ENCODE data around the gene PIK3AP1. TPM values are rescaled to one million over a fixed set of nuclear protein-coding genes. Genes with fewer than 3 reads are reported as not detected.

Gene PIK3AP1
- total RNA-seq, 2 donors from 2014 or later: 1.3 to 5.2 TPM

DNA sequence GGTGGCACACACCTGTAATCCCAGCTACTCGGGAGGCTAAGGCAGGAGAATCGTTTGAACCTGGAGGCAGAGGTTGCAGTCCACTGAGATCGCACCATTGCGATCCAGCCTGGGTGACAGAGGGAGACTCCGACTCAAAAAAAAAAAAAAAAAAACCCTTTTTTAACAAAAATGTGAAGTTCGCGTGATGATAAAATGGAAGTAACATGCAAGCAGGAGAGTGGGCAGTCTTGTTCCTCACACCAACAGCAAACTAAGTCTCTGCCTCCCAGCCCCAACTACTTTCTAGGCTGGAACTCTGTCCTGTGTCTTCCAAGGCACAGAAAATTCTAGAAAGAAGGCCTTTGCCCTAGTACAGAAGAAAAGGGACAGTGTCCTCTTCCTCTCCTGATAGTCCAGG lies 11.3 kb downstream of the PIK3AP1 start:
- Histone ChIP-seq H3K4me1 (ENCODE audit: control insufficient read depth, insufficient read depth, low read length) (no peaks in the 10 kb centered on the region), H3K9me3 (ENCODE audit: control insufficient read depth, low read length) (no peaks in the 10 kb centered on the region), H3K36me3 (ENCODE audit: control insufficient read depth, insufficient read depth, low read length) (no peaks in the 10 kb centered on the region), H3K27ac (ENCODE audit: low read depth, low read length) (no peak overlapping the region), H3K4me3 (ENCODE audit: low read length) (no peak overlapping the region), H3K27me3 (ENCODE audit: control insufficient read depth, insufficient read depth, low read length, poor library complexity, severe bottlenecking) (no peaks in the 10 kb centered on the region), H3K9ac (ENCODE audit: extremely low read depth, low read length, poor library complexity, severe bottlenecking) (no peak overlapping the region)
- 94% methylated on average over 7 of the region's 7 CpGs; no CpG with 5 or more reads in 1 of the 2 experiments for WGBS, 2 experiments (ENCODE audit: insufficient coverage in 1 of 2, insufficient read length in 1 of 2)
- Mint-ChIP-seq H3K4me1 (no peaks in the 10 kb centered on the region), H3K4me3 (no peak overlapping the region), H3K27me3 (ENCODE audit: insufficient read depth) (no peaks in the 10 kb centered on the region), H3K36me3 (ENCODE audit: low read depth) (peaks cover 15% of the 10 kb centered on the region), H3K9me3 (no peaks in the 10 kb centered on the region), H3K27ac (no peak overlapping the region)
- TF ChIP-seq CTCF (conservative IDR thresholded peaks at IDR 0.05): no peak
- no peak for DNase-seq

DNA sequence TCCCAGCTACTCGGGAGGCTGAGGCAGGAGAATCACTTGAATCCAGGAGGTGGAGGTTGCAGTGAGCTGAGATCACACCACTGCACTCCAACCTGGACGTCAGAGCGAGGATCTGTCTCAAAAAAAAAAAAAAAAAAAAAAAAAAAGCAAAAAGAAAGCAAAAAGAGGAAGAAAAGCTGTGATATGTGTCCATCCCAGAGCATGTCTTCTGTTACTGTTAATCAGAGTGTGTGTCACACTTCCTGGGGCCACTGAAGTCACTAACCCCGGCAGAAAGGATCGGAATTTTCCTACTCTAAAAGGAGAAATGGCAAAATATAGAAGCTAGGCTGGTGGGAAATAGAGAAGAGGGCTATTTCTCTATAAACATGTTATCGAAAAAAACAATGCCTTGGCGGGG lies 11.9 kb downstream of the PIK3AP1 start:
- Histone ChIP-seq H3K9me3 (ENCODE audit: control insufficient read depth, low read length) (no peaks in the 10 kb centered on the region), H3K27me3 (ENCODE audit: control insufficient read depth, insufficient read depth, low read length, poor library complexity, severe bottlenecking) (no peaks in the 10 kb centered on the region), H3K4me3 (ENCODE audit: low read length) (no peak overlapping the region), H3K9ac (ENCODE audit: extremely low read depth, low read length, poor library complexity, severe bottlenecking) (no peak overlapping the region), H3K36me3 (ENCODE audit: control insufficient read depth, insufficient read depth, low read length) (no peaks in the 10 kb centered on the region), H3K4me1 (ENCODE audit: control insufficient read depth, insufficient read depth, low read length) (no peaks in the 10 kb centered on the region), H3K27ac (ENCODE audit: low read depth, low read length) (no peak overlapping the region)
- DNase-seq: no peak
- Mint-ChIP-seq H3K27me3 (ENCODE audit: insufficient read depth) (no peaks in the 10 kb centered on the region), H3K9me3 (no peaks in the 10 kb centered on the region), H3K27ac (no peak overlapping the region), H3K4me1 (no peaks in the 10 kb centered on the region), H3K4me3 (no peak overlapping the region), H3K36me3 (ENCODE audit: low read depth) (peaks cover 15% of the 10 kb centered on the region)
- no peak for TF ChIP-seq CTCF (conservative IDR thresholded peaks at IDR 0.05)
- WGBS, 2 experiments (ENCODE audit: insufficient coverage in 1 of 2, insufficient read length in 1 of 2): 86 to 88% methylated on average over 4 to 7 of the region's 7 CpGs

- H3K4me1 Mint-ChIP-seq: no peaks in the 10 kb centered on the region
- WGBS, 2 experiments (ENCODE audit: insufficient coverage in 1 of 2, insufficient read length in 1 of 2): 93 to 100% methylated on average over 1 of the region's 1 CpG
Measured at GRCh38 chr10:96706331-96706853, 13.9 kb downstream of the PIK3AP1 start.

More at GRCh38 chr10:96706331-96706853, 13.9 kb downstream of the PIK3AP1 start:
- Histone ChIP-seq H3K27me3 (ENCODE audit: control insufficient read depth, insufficient read depth, low read length, poor library complexity, severe bottlenecking) (no peaks in the 10 kb centered on the region), H3K9ac (ENCODE audit: extremely low read depth, low read length, poor library complexity, severe bottlenecking) (no peak overlapping the region), H3K9me3 (ENCODE audit: control insufficient read depth, low read length) (no peaks in the 10 kb centered on the region), H3K4me3 (ENCODE audit: low read length) (no peak overlapping the region), H3K4me1 (ENCODE audit: control insufficient read depth, insufficient read depth, low read length) (no peaks in the 10 kb centered on the region), H3K27ac (ENCODE audit: low read depth, low read length) (no peak overlapping the region), H3K36me3 (ENCODE audit: control insufficient read depth, insufficient read depth, low read length) (no peaks in the 10 kb centered on the region)
- H3K27ac Mint-ChIP-seq: no peak overlapping the region
- peaks cover 14% of the 10 kb centered on the region for H3K36me3 Mint-ChIP-seq (ENCODE audit: low read depth)
- H3K27me3 Mint-ChIP-seq (ENCODE audit: insufficient read depth): no peaks in the 10 kb centered on the region
- H3K9me3 Mint-ChIP-seq: no peaks in the 10 kb centered on the region
- no peak for TF ChIP-seq CTCF (conservative IDR thresholded peaks at IDR 0.05)
- H3K4me3 Mint-ChIP-seq: no peak overlapping the region
- DNase-seq: no peak

All from endodermal cell (in vitro differentiated cells).